Activated T-helper 1 cell treated with anti-CD3 and anti-CD28 coated beads, Interleukin-12 subunit alpha, Interleukin-12 subunit beta, Interleukin-2, Interleukin-4 antibody, amounts not matched to agents 30 ng/mL and 10 ng/mL and 1 ng/mL, durations not matched to agents 14 hours and 24 hours and 36 hours (primary cell): ENCODE results near the gene ITK. TPM values are rescaled to one million over a fixed set of nuclear protein-coding genes. Genes with fewer than 3 reads are reported as not detected.
"Not testable (repeated sequence)": the region's sequence is repeated elsewhere in the genome, so short reads cannot be mapped to it uniquely, and the experiment has no call there.

Source experiments
- DNase-seq: peaks from one replicate; pipeline ENCODE4 v3.0.0; 2021; ENCODE audit warnings: low spot score
- H3K27ac Mint-ChIP-seq: one replicate; pipeline ENCODE4 v1.8.0; 2021; ENCODE audit warnings: mild to moderate bottlenecking, mixed read lengths
- H3K27me3 Mint-ChIP-seq: one replicate; pipeline ENCODE4 v1.8.0; 2022; ENCODE audit warnings: mild to moderate bottlenecking, moderate library complexity, mixed read lengths; ENCODE audit not compliant: insufficient read depth
- H3K36me3 Mint-ChIP-seq: one replicate; pipeline ENCODE4 v1.8.0; 2021; ENCODE audit warnings: low read depth, mixed read lengths
- H3K4me1 Mint-ChIP-seq: one replicate; pipeline ENCODE4 v1.8.0; 2021; ENCODE audit warnings: low read depth, mixed read lengths
- H3K4me3 Mint-ChIP-seq: one replicate; pipeline ENCODE4 v1.8.0; 2021; ENCODE audit warnings: mild to moderate bottlenecking, moderate library complexity, mixed read lengths
- H3K9me3 Mint-ChIP-seq: one replicate; pipeline ENCODE4 v1.8.0; 2021; ENCODE audit warnings: mixed read lengths
- intact Hi-C: fragments of 100-400 bp; cut with micrococcal nuclease; formaldehyde crosslinking; loops from one replicate; pipeline ENCODE4 v1.15.1; 2024
- total RNA-seq: library from RNA; stranded (reverse); gene quantifications from 2 replicates; pipeline ENCODE4 v1.2.3, GENCODE V29; 2022

Gene ITK
- total RNA-seq, 1 donor from 2014 or later: 259 TPM

GRCh38 chr5:157198277-157198986 is 17.8 kb downstream of the ITK start:
- peaks cover 94% of the 10 kb centered on the region for H3K4me1 Mint-ChIP-seq
- H3K4me3 Mint-ChIP-seq: peak overlapping the region; percentile 68
- intact Hi-C loops: loop anchor here (1.0 to 5.0 kb wide), 7 partner anchors 9 to 276 kb away; no protein-coding TSS in a partner anchor
- H3K27me3 Mint-ChIP-seq: no peaks in the 10 kb centered on the region
- DNase-seq: no peak
- peaks cover 66% of the 10 kb centered on the region for H3K36me3 Mint-ChIP-seq
- no peaks in the 10 kb centered on the region for H3K9me3 Mint-ChIP-seq
- peak overlapping the region; percentile 94 for H3K27ac Mint-ChIP-seq

- H3K9me3 Mint-ChIP-seq: no peaks in the 10 kb centered on the region
- H3K27ac Mint-ChIP-seq: peak overlapping the region; percentile 93
- no peaks in the 10 kb centered on the region for H3K27me3 Mint-ChIP-seq
- H3K36me3 Mint-ChIP-seq: peaks cover 58% of the 10 kb centered on the region
- intact Hi-C loops: no loop called here
- no peak for DNase-seq
- peak overlapping the region; percentile 62 for H3K4me3 Mint-ChIP-seq
- H3K4me1 Mint-ChIP-seq: peaks cover 87% of the 10 kb centered on the region
Measured at GRCh38 chr5:157201857-157202256, 21.2 kb downstream of the ITK start.

GRCh38 chr5:157203417-157203816 is 22.8 kb downstream of the ITK start:
- peaks cover 88% of the 10 kb centered on the region for H3K4me1 Mint-ChIP-seq

GRCh38 chr5:157204765-157205164 is 24.1 kb downstream of the ITK start:
- Mint-ChIP-seq H3K4me1 (peaks cover 81% of the 10 kb centered on the region), H3K4me3 (peak overlapping the region; percentile 70), H3K9me3 (no peaks in the 10 kb centered on the region), H3K27ac (peak overlapping the region; percentile 68), H3K36me3 (peaks cover 63% of the 10 kb centered on the region), H3K27me3 (no peaks in the 10 kb centered on the region)
- no peak for DNase-seq
- intact Hi-C loops: no loop called here

More at GRCh38 chr5:157203417-157203816, 22.8 kb downstream of the ITK start:
- Mint-ChIP-seq H3K4me3 (peak overlapping the region; percentile 70), H3K27ac (peak overlapping the region; percentile 84), H3K27me3 (no peaks in the 10 kb centered on the region), H3K36me3 (peaks cover 62% of the 10 kb centered on the region), H3K9me3 (no peaks in the 10 kb centered on the region)
- intact Hi-C loops: loop anchor here (1.0 kb wide), 1 partner anchor 11 kb away; no protein-coding TSS in a partner anchor
- DNase-seq: no peak

- peaks cover 81% of the 10 kb centered on the region for H3K4me1 Mint-ChIP-seq
Measured at GRCh38 chr5:157205708-157206107, 25.1 kb downstream of the ITK start.

GRCh38 chr5:157210652-157211051 is 30.0 kb downstream of the ITK start:
- H3K36me3 Mint-ChIP-seq: peaks cover 81% of the 10 kb centered on the region
- H3K4me3 Mint-ChIP-seq: peak overlapping the region; percentile 53
- not testable (repeated sequence) for H3K27me3 Mint-ChIP-seq, H3K9me3 Mint-ChIP-seq, DNase-seq
- H3K27ac Mint-ChIP-seq: peak overlapping the region; percentile 82
- H3K4me1 Mint-ChIP-seq: peaks cover 92% of the 10 kb centered on the region
- intact Hi-C loops: loop anchor here (1.0 kb wide), 1 partner anchor 9 kb away; no protein-coding TSS in a partner anchor

More at GRCh38 chr5:157205708-157206107, 25.1 kb downstream of the ITK start:
- peaks cover 63% of the 10 kb centered on the region for H3K36me3 Mint-ChIP-seq
- H3K27me3 Mint-ChIP-seq: no peaks in the 10 kb centered on the region
- no peak overlapping the region for H3K27ac Mint-ChIP-seq
- intact Hi-C loops: no loop called here
- no peaks in the 10 kb centered on the region for H3K9me3 Mint-ChIP-seq
- no peak for DNase-seq
- H3K4me3 Mint-ChIP-seq: no peak overlapping the region

GRCh38 chr5:157212307-157212706 is 31.7 kb downstream of the ITK start:
- Mint-ChIP-seq H3K9me3 (no peaks in the 10 kb centered on the region), H3K4me3 (peak overlapping the region; percentile 53), H3K27me3 (no peaks in the 10 kb centered on the region), H3K4me1 (peaks cover 92% of the 10 kb centered on the region), H3K36me3 (peaks cover 87% of the 10 kb centered on the region), H3K27ac (peak overlapping the region; percentile 90)
- intact Hi-C loops: no loop called here
- DNase-seq: no peak

- H3K36me3 Mint-ChIP-seq: peaks cover 83% of the 10 kb centered on the region
- DNase-seq: no peak
- intact Hi-C loops: loop anchor here (1.0 to 2.0 kb wide), 3 partner anchors 9 to 17 kb away; no protein-coding TSS in a partner anchor
- peaks cover 89% of the 10 kb centered on the region for H3K4me1 Mint-ChIP-seq
- no peaks in the 10 kb centered on the region for H3K9me3 Mint-ChIP-seq
- peak overlapping the region; percentile 93 for H3K27ac Mint-ChIP-seq
- peak overlapping the region; percentile 43 for H3K4me3 Mint-ChIP-seq
- H3K27me3 Mint-ChIP-seq: no peaks in the 10 kb centered on the region
Measured at GRCh38 chr5:157213527-157214243, 33.0 kb downstream of the ITK start.

GRCh38 chr5:157214415-157214814 is 33.8 kb downstream of the ITK start:
- Mint-ChIP-seq H3K9me3 (no peaks in the 10 kb centered on the region), H3K4me1 (peaks cover 92% of the 10 kb centered on the region), H3K27me3 (no peaks in the 10 kb centered on the region), H3K36me3 (peaks cover 82% of the 10 kb centered on the region), H3K4me3 (peak overlapping the region; percentile 43), H3K27ac (peak overlapping the region; percentile 93)
- no peak for DNase-seq
- intact Hi-C loops: loop anchor here (1.0 to 2.0 kb wide), 2 partner anchors 11 to 16 kb away; no protein-coding TSS in a partner anchor

- Mint-ChIP-seq H3K27ac (peak overlapping the region; percentile 93), H3K9me3 (no peaks in the 10 kb centered on the region), H3K4me3 (peak overlapping the region; percentile 57), H3K4me1 (peaks cover 96% of the 10 kb centered on the region), H3K27me3 (no peaks in the 10 kb centered on the region), H3K36me3 (peaks cover 84% of the 10 kb centered on the region)
- intact Hi-C loops: loop anchor here (1.0 to 2.0 kb wide), 3 partner anchors 12 to 17 kb away; no protein-coding TSS in a partner anchor
- DNase-seq: no peak
Measured at GRCh38 chr5:157214861-157215513, 34.3 kb downstream of the ITK start.

- Mint-ChIP-seq H3K4me3 (peak overlapping the region; percentile 57), H3K27me3 (no peaks in the 10 kb centered on the region), H3K9me3 (no peaks in the 10 kb centered on the region), H3K27ac (peak overlapping the region; percentile 93), H3K4me1 (peaks cover 95% of the 10 kb centered on the region), H3K36me3 (peaks cover 86% of the 10 kb centered on the region)
- DNase-seq: no peak
- intact Hi-C loops: loop anchor here (1.0 to 2.0 kb wide), 3 partner anchors 10 to 17 kb away; no protein-coding TSS in a partner anchor
Measured at GRCh38 chr5:157215514-157216167, 35.0 kb downstream of the ITK start.
